ENCODE data around the gene DZANK1. TPM values are rescaled to one million over a fixed set of nuclear protein-coding genes. Genes with fewer than 3 reads are reported as not detected.
A peak's percentile ranks its signal among the peaks of the same experiment; 100 is the strongest.

Gene DZANK1
- total and polyA plus RNA-seq, 2 experiments from 2014 or later: 7.9 to 8.3 TPM

DNA sequence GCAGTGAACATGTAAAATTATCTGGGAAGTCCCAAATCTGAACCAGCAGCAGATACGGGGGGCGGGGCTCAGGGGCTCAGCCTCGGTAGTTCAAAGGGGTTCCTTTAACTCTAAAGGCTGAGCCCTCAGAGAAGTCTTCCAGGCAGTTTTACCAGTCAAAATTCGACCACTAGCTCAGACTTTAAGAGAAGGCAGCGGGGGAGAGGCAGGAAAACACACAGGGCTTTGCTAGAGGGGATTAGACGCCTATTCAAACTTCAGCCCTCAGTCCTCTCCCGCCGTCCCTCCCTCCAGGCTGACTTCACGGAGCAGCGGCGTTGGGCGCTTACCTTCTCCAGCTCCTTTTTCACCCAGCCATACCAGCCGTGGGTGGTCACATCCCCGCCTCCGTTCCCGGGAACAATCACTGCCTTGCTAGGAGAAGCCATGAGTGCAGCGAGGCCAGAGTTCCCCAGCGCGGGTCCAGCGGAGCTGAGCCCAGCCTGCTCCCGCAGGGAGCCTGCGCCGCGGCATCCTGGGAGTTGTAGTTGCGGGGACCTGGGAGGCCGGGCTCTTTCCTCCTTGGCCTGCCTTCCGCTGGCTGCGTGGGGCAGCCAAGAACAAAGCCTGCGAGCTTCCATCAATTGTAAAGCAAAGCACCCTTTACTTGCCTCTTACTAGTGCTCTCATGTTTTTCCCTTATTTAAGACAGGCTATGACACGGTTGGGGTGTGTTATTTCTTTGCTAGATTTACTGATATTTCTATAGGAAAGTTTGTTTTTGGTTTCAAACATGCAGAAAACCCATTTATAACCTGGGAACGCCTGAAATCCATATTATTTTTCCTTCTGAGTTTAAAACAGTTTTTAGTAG lies 30.1 kb upstream of the DZANK1 start, which contains the start of gene RBBP9:
Gene RBBP9 (minus strand): TSS at position 486 of the 853 bp plus-strand sequence. CDS start 58 bp downstream, at position 428.
- Mint-ChIP-seq H3K4me3 (peak within 1 kb of the TSS; percentile 98), H3K27ac (peak within 1 kb of the TSS; percentile 92), H3K4me1 (peaks cover 13% of the 10 kb centered on the region), H3K36me3 (ENCODE audit: low read depth) (peaks cover 7% of the 10 kb centered on the region; the same call in 2 of the 3 replicates), H3K9me3 (no peaks in the 10 kb centered on the region), H3K27me3 (ENCODE audit: insufficient read depth, low read depth, poor library complexity) (peaks cover 3% of the 10 kb centered on the region)
- DNase-seq (ENCODE audit: low spot score): peak; percentile 95
- H3F3A ChIP-seq (replicated peaks; ENCODE audit: low read depth): no peaks in the 10 kb centered on the region
- H3K4me2 ChIP-seq: peak within 1 kb of the TSS; percentile 87
- peak; percentile 100 for ATAC-seq
- H3K4me3 ChIP-seq: peak within 1 kb of the TSS; percentile 87
- peaks cover 14% of the 10 kb centered on the region for H3K36me3 ChIP-seq (ENCODE audit: insufficient read depth)
- H3K27ac ChIP-seq (ENCODE audit: low read depth): peak within 1 kb of the TSS; percentile 23; the same call in 1 of the 2 replicates
- H3K4me1 ChIP-seq (ENCODE audit: insufficient read depth): peaks cover 13% of the 10 kb centered on the region
- TF ChIP-seq ZNF114 (CRISPR knock-in tag; IDR thresholded peaks at IDR 0.05) (no peak), EZH2 (IDR thresholded peaks at IDR 0.05; ENCODE audit: low read depth, unreplicated experiment) (no peak), EZH2phosphoT487 (IDR thresholded peaks at IDR 0.05; ENCODE audit: unreplicated experiment) (no peak), CTCF (conservative IDR thresholded peaks at IDR 0.05; ENCODE audit: low read depth in 2 of 2) (no peak), ETS1 (IDR thresholded peaks at IDR 0.05) (peak; percentile 88), POLR2AphosphoS5 (IDR thresholded peaks at IDR 0.05; ENCODE audit: low read depth) (peak; percentile 90), JUNB (IDR thresholded peaks at IDR 0.05; ENCODE audit: unreplicated experiment) (no peak), ZNF331 (CRISPR knock-in tag; IDR thresholded peaks at IDR 0.05; ENCODE audit: low read depth) (no peak)
- TF ChIP-seq, protein P1, sequence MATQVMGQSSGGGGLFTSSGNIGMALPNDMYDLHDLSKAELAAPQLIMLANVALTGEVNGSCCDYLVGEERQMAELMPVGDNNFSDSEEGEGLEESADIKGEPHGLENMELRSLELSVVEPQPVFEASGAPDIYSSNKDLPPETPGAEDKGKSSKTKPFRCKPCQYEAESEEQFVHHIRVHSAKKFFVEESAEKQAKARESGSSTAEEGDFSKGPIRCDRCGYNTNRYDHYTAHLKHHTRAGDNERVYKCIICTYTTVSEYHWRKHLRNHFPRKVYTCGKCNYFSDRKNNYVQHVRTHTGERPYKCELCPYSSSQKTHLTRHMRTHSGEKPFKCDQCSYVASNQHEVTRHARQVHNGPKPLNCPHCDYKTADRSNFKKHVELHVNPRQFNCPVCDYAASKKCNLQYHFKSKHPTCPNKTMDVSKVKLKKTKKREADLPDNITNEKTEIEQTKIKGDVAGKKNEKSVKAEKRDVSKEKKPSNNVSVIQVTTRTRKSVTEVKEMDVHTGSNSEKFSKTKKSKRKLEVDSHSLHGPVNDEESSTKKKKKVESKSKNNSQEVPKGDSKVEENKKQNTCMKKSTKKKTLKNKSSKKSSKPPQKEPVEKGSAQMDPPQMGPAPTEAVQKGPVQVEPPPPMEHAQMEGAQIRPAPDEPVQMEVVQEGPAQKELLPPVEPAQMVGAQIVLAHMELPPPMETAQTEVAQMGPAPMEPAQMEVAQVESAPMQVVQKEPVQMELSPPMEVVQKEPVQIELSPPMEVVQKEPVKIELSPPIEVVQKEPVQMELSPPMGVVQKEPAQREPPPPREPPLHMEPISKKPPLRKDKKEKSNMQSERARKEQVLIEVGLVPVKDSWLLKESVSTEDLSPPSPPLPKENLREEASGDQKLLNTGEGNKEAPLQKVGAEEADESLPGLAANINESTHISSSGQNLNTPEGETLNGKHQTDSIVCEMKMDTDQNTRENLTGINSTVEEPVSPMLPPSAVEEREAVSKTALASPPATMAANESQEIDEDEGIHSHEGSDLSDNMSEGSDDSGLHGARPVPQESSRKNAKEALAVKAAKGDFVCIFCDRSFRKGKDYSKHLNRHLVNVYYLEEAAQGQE (IDR thresholded peaks at IDR 0.05; ENCODE audit: unreplicated experiment): no peak
- TF ChIP-seq, protein P2, sequence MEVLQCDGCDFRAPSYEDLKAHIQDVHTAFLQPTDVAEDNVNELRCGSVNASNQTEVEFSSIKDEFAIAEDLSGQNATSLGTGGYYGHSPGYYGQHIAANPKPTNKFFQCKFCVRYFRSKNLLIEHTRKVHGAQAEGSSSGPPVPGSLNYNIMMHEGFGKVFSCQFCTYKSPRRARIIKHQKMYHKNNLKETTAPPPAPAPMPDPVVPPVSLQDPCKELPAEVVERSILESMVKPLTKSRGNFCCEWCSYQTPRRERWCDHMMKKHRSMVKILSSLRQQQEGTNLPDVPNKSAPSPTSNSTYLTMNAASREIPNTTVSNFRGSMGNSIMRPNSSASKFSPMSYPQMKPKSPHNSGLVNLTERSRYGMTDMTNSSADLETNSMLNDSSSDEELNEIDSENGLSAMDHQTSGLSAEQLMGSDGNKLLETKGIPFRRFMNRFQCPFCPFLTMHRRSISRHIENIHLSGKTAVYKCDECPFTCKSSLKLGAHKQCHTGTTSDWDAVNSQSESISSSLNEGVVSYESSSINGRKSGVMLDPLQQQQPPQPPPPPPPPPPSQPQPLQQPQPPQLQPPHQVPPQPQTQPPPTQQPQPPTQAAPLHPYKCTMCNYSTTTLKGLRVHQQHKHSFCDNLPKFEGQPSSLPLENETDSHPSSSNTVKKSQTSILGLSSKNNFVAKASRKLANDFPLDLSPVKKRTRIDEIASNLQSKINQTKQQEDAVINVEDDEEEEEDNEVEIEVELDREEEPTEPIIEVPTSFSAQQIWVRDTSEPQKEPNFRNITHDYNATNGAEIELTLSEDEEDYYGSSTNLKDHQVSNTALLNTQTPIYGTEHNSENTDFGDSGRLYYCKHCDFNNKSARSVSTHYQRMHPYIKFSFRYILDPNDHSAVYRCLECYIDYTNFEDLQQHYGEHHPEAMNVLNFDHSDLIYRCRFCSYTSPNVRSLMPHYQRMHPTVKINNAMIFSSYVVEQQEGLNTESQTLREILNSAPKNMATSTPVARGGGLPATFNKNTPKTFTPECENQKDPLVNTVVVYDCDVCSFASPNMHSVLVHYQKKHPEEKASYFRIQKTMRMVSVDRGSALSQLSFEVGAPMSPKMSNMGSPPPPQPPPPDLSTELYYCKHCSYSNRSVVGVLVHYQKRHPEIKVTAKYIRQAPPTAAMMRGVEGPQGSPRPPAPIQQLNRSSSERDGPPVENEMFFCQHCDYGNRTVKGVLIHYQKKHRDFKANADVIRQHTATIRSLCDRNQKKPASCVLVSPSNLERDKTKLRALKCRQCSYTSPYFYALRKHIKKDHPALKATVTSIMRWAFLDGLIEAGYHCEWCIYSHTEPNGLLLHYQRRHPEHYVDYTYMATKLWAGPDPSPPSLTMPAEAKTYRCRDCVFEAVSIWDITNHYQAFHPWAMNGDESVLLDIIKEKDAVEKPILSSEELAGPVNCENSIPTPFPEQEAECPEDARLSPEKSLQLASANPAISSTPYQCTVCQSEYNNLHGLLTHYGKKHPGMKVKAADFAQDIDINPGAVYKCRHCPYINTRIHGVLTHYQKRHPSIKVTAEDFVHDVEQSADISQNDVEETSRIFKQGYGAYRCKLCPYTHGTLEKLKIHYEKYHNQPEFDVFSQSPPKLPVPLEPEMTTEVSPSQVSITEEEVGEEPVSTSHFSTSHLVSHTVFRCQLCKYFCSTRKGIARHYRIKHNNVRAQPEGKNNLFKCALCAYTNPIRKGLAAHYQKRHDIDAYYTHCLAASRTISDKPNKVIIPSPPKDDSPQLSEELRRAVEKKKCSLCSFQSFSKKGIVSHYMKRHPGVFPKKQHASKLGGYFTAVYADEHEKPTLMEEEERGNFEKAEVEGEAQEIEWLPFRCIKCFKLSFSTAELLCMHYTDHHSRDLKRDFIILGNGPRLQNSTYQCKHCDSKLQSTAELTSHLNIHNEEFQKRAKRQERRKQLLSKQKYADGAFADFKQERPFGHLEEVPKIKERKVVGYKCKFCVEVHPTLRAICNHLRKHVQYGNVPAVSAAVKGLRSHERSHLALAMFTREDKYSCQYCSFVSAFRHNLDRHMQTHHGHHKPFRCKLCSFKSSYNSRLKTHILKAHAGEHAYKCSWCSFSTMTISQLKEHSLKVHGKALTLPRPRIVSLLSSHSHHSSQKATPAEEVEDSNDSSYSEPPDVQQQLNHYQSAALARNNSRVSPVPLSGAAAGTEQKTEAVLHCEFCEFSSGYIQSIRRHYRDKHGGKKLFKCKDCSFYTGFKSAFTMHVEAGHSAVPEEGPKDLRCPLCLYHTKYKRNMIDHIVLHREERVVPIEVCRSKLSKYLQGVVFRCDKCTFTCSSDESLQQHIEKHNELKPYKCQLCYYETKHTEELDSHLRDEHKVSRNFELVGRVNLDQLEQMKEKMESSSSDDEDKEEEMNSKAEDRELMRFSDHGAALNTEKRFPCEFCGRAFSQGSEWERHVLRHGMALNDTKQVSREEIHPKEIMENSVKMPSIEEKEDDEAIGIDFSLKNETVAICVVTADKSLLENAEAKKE (CRISPR knock-in tag; IDR thresholded peaks at IDR 0.05): no peak
- H2AFZ ChIP-seq: peak within 1 kb of the TSS; percentile 98
- H3K9me2 ChIP-seq (ENCODE audit: insufficient read depth): no peaks in the 10 kb centered on the region
- H4K20me1 ChIP-seq (replicated peaks; ENCODE audit: insufficient read depth): no peaks in the 10 kb centered on the region; the same call in 1 of the 2 replicates
- peaks cover 16% of the 10 kb centered on the region for H3K79me2 ChIP-seq (replicated peaks; ENCODE audit: insufficient read depth)
- H3K27me3 ChIP-seq (ENCODE audit: insufficient read depth): no peaks in the 10 kb centered on the region
